GM21529 (cell line): Measurements from ENCODE around the gene TAF12.
"Not testable (repeated sequence)": the region's sequence is repeated elsewhere in the genome, so short reads cannot be mapped to it uniquely, and the experiment has no call there.

Experiments used
- ATAC-seq: cut with Tn5 transposase; IDR thresholded peaks from one replicate; pipeline ENCODE4 v1.9.1; 2021; ENCODE audit not compliant: unreplicated experiment

TAF12 gene

GRCh38 chr1:28645406-28645805 is 2.5 kb upstream of the TAF12 start:
- not testable (repeated sequence) for ATAC-seq

DNA sequence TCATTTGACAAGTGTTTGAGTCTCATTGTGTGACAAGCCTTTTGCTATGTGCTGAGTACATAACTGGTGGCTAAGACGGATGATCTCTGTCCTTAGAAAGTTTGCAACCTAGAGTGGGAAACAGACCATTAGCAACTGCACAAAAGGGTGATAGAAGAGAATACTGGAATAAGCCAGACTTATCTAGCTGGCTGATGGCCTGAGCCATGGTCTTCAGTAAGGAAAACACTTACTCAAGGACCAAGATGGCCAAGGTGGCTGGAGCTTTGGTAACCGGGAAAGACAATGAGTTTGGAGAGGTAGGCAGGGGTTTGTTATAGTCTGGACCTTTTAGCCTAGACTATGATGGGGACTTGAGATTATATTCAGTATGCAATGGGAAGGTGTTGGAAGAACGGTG is 1.6 kb upstream of the TAF12 start:
- no peak for ATAC-seq

GRCh38 chr1:28642056-28642846 is 616 bp downstream of the TAF12 start:
- ATAC-seq = peak; percentile 15

- no peak for ATAC-seq
These were observed 2.1 kb downstream of the TAF12 start for GRCh38 chr1:28640766-28641165.

- no peak for ATAC-seq
These were observed 10.3 kb downstream of the TAF12 start for GRCh38 chr1:28632560-28632959.

- ATAC-seq = no peak
These were observed 11.2 kb downstream of the TAF12 start for GRCh38 chr1:28631713-28632112.

DNA sequence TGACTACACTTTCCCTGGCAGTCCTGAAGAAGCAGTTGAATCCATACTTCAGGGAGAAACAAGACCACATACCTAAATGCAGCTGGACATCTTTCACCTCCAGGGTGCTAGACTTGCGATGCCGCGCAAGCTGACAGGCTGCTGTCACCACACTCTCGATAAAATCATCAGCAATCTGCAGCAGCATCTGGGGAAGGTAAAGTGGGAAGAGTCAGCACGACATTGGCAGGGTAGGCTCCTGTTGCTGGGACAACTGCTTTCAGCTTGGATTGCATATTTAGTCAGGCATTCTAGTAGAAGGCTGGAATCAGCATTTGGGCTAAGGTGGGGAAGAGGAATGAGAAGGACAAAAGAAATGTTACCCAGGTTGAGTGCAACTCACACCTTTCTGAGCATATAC is 29.7 kb downstream of the TAF12 start:
- no peak for ATAC-seq

DNA sequence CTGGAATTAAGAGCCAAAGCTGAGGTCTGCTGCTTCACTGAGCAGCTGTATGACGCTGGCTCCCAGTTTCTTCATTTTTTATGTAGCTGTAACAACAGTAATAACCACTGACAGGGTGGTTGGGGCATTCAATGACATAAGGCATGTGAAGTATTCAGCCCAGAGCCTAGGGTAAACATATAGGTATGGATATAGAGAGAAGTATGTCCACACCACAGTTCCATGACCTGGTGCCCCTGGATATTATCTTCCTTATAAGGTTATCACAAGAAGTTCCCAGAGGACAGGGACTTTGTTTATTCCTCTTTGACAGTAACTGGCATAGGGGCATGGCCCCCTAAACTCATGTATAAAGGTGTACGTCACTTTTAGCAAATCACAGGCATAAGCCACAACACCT is 36.1 kb downstream of the TAF12 start:
- no peak for ATAC-seq

GRCh38 chr1:28604962-28605361 is 37.9 kb downstream of the TAF12 start:
- ATAC-seq = no peak

GRCh38 chr1:28604411-28604810 is 38.5 kb downstream of the TAF12 start:
- no peak for ATAC-seq

GRCh38 chr1:28602536-28603439 is 40.1 kb downstream of the TAF12 start:
- no peak for ATAC-seq

DNA sequence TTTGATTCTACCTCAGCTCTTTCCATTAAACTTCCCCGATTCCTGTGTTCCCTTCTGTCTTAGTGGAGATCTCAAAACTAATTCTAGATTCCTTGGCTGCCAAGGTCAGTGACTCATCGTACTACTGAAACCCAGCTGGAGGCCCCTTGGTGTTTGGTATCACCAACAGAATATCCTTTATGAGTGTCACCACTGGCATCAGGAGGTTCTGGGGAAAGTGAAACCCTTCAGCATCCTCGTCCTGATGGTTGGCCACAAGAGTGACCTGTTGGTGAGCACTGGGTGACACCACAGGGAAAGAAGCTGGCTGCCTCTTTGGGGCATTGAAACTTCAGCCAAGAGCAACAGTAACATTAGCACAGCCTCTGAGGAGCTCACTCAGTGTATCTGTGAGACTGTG is 41.2 kb downstream of the TAF12 start:
- ATAC-seq = no peak

- not testable (repeated sequence) for ATAC-seq
These were observed 46.6 kb downstream of the TAF12 start for GRCh38 chr1:28596276-28596675.

- ATAC-seq = no peak
These were observed 47.3 kb downstream of the TAF12 start for GRCh38 chr1:28595412-28596191.

GRCh38 chr1:28594686-28595411 is 48.0 kb downstream of the TAF12 start:
- not testable (repeated sequence) for ATAC-seq

- ATAC-seq = not testable (repeated sequence)
These were observed 48.9 kb downstream of the TAF12 start for GRCh38 chr1:28593988-28594356.

GRCh38 chr1:28592321-28593071 is 50.4 kb downstream of the TAF12 start:
- ATAC-seq = no peak

GRCh38 chr1:28591708-28592320 is 51.1 kb downstream of the TAF12 start, which contains the start of gene RAB42:
Gene RAB42 (plus strand): TSS chr1:28592265. CDS start chr1:28592512, 247 bp downstream.
- no peak for ATAC-seq
